HG02981 (cell line): ENCODE data around the gene RTN4RL2.

Experiments used
- ATAC-seq: cut with Tn5 transposase; IDR thresholded peaks from one replicate; pipeline ENCODE4 v1.9.1; 2021; ENCODE audit warnings: mild to moderate bottlenecking, moderate library complexity; ENCODE audit not compliant: unreplicated experiment

The RTN4RL2 gene

DNA sequence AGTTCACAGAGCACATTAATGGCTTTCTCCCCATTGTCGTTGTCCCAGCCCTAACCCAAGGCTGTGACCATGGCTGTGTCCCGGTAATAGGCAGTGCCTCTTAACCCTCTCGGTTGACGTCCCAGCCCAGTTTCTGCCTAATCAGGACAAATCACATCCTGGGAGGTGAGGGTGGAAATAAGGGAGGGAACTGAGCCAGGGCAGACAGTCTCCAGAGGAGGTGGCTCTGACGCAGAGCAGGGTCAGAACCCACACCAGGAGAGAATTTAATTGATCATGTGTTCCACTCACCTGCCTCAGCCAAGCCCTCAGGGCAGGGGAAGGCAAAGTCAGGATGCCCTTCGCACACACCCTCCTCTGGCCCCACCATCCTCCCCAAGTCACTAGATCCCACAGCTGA, 38.2 kb downstream of the RTN4RL2 start:
- ATAC-seq: no peak

GRCh38 chr11:57499413-57499982, 39.2 kb downstream of the RTN4RL2 start:
- ATAC-seq: peak; percentile 99

DNA sequence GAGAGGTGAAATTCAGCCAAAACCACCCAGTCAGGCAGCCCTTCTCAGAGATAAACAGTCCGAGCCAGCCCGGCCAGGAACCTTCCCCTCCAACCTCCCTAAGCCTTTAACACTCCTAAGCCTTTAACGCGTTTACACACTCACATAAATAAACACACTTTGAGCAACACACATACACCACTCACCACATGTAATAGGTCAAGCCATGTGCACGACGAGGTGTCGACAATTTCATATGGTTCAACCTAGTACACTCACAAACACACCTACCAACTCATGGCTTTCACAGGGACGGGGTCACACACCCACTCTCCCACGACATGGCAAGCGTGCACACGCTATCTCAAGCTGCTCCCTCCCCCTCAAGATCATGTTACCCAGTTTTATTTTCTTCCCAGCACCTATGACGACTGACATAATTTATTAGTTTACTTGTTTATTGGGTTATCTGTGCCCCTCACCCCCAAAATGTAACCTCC, 39.7 kb downstream of the RTN4RL2 start:
- ATAC-seq: no peak

DNA sequence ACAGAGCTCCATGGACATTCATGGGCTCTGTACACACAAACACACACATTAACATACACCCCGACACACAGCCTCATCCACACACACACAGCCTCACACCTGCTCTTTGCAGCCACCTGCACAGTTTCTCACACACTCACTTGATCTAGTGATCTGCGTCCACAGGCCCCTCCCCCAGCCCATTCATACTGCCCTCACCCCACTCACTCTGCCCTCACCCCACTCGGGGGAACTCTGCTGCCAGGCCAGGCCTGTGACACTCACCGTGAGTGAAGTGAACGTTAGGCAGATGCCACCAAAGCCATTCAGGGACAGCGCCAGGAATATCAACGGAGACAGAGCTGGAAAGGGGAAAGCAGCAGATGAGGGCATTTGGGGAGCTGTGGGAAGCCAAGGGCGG, 40.2 kb downstream of the RTN4RL2 start:
- ATAC-seq: no peak

GRCh38 chr11:57500926-57501325, 40.6 kb downstream of the RTN4RL2 start:
- ATAC-seq: no peak

- ATAC-seq: no peak
These were observed 41.6 kb downstream of the RTN4RL2 start for GRCh38 chr11:57501953-57502352.

DNA sequence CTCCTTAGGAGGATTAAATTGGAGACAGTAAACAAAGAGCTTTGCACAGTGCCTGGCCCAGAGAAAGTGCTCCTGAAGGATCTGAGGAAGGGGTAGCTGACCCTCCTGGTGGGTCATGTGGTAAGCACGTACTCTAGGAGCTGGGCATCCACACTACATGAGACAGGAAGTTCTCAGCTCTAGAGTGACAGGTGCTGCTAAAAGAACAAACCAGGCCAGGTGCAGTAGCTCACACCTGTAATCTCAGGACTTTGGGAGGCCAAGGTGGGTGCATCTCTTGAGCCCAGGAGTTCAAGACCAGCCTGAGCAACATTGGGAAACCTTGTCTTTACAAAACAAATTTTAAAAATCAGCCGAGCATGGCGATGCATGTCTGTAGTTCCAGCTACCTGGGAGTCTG, 42.0 kb downstream of the RTN4RL2 start:
- ATAC-seq: no peak

DNA sequence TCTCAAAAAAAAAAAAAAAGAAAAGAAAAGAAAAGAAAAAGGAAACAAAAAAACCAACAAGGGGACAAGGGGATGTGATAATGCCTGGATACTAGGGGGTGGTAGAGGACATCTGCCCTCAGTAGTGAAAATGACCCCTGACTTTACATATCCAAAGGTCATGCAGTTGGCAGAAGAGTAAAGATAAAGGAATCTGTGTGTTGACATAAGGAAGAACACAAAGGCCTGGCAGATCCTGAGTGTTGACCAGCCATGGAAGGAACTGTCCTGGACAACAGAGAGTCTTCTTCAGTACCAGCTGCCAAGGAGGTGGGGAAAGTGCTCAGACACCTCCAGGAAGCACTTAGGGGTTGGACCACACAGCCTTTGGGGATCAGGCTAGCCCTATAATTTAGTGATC, 42.5 kb downstream of the RTN4RL2 start:
- ATAC-seq: no peak

GRCh38 chr11:57504511-57504910, 44.2 kb downstream of the RTN4RL2 start:
- ATAC-seq: no peak

DNA sequence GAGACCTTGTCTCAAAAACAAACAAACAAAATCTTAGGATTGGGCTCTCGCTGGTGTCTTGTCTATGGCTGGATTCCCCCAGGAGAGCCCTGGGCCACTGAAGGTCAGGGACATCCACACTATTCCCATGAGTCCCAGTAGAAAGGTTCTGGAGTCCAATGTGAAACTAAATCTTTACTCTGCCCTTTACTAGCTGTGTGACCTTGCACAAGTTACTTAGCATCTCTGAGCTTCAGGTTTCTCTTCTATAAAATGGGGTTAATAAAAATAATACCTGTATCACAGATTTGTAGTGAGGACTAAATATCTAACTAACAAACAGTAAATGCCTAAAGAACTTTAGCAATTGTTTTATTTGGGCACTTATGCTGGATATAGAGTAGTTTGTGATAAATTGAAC, 46.2 kb downstream of the RTN4RL2 start:
- ATAC-seq: no peak

GRCh38 chr11:57508341-57509170, 48.2 kb downstream of the RTN4RL2 start:
- no peak for ATAC-seq

DNA sequence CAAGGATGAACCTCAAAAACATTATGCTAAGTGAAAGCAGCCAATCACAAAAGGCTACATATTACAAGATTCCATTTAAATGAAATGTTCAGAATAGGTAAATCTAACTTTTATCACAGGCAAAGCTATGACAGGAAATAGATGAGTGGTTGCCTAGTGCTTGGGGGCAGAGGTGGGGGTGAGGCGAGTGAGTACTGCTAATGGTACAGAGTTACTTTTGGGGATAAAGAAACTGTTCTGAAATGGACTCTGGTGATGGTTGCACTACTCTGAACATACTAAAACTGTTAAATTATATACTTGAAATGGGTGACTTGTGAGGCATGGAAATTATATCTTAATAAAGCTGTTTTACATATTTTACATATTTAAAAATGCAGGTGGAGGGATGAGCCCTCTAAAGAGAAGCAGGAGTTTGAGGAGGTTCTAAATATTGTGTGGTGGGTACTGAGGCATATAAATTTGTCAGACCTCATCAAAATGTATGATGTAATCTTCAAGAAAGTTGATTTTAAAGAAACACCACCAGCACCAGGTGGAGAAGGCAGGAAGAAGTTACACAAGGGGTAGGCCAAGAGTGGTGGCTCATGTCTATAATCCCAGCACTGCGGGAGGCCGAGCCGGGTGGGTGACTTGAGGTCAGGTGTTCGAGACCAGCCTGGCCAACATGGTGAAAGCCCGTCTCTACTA, 51.6 kb downstream of the RTN4RL2 start:
- no peak for ATAC-seq

DNA sequence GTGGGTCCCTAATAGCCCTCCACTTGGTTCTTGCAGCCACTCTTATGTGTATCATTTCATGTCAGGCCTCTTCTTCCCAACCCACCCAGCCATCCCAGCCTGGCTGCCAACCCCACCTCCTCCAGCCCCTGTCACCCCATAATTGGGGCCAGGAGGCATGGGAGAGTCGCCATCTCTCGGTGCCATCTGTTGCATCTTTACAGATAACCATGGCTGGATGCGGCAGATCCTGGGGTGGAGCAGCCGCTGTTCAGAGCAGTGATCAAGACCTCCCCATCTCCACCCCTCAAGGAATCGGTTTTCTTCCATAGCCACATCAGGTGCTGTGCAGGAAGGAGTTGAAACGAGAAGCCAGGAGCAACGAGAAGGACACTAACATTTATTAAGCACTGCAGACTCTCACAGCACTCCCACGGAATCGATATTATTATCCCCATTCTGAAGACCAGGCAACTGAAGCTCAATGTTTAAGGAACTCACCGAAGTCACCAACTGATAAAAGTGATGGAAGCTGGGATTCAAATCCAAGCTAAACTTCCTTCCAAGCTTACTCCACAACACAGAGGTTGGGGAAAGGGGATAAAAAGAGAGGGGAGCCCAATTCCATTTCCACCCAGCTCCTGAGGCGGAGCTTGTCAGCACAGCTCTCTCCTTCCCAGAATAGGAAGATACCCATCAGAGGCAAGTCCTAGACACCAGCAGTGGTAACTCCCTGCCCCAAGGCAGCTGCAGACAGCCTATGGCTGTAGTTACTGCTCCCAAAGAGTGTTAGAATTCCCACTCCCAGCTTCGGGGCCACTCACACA, 52.5 kb downstream of the RTN4RL2 start:
- ATAC-seq: no peak

GRCh38 chr11:57513452-57513795, 53.1 kb downstream of the RTN4RL2 start:
- no peak for ATAC-seq

- ATAC-seq: no peak
These were observed 53.7 kb downstream of the RTN4RL2 start for GRCh38 chr11:57513911-57514537.

- ATAC-seq: no peak
These were observed 54.4 kb downstream of the RTN4RL2 start for GRCh38 chr11:57514538-57515331.

DNA sequence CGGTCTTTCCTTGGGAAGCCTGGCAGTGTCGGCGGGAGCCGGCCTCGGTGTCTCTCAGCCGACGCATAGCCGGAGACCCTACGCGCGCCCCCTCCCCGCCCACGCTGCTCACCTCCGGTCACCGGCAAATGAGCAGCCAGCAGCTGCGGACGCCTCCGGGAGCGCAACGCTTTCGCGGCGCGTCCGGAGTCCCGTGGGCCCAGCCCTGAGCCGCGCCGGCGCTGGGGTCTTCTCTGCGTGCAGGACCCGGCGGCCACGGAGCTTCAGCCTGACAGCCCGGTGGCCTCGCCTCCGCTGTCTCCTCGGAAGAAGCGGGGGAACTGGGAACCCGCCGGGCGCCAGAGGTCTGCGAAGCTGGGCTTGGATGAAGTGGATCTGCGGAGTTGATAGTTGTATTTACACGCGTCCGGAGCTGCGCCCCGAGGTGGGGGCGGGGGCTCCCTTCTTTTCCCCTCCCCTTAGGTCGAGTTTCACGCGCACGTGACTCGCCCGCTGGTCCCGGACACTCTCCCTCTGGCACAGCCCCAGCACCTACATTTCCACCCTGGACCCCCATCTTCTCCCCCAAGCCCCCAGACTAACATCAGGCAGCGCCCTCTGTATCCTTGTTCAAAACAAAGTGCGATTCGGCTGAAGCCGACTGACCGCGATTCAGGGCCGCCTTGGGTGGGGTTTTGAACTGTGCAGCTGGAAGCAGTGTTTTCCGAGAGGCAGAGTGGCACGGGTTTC, 55.2 kb downstream of the RTN4RL2 start, which contains the start of gene SLC43A1:
SLC43A1 (minus strand) TSS at position 371 of the 729 bp plus-strand sequence. CDS start 1,591 bp downstream, outside the sequence.
- ATAC-seq: no peak

- no peak for ATAC-seq
These were observed 55.7 kb downstream of the RTN4RL2 start for GRCh38 chr11:57516061-57516443.

DNA sequence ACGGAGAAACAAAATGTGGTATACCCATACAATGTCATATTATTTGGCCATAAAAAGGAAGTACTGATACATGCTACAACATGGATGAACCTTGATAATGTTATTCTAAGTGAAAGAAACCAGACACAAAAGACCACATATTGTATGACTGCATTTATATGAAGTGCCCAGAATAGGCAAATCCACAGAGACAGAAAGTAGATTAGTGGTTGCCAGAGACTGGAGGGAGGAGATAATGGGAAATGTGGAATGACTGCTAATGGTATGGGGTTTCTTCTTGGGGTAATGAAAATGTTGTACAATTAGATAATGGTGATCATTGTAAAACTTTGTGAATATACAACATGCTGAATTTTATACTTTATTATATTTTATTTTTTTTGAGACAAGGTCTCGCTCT, 60.8 kb downstream of the RTN4RL2 start:
- ATAC-seq: no peak
